K562 treated with DMSO at 1 percent for 4 hours (cell line): ENCODE results near the gene CDC25B. TPM values are rescaled to one million over a fixed set of nuclear protein-coding genes. Genes with fewer than 3 reads are reported as not detected.

ENCODE experiments used
- total RNA-seq: library from RNA; unstranded; fragments of 300-600 nt; gene quantifications from 2 replicates; pipeline ENCODE4 v1.2.3, GENCODE V29; 2022; ENCODE audit not compliant: insufficient read depth

The CDC25B gene
- total RNA-seq = 31.5 and 33.4 TPM in 2 replicates

GRCh38 chr20:3795511-3796468 lies at the start of gene CDC25B:
Gene CDC25B (plus strand): TSS chr20:3796310. CDS start chr20:3796532, 222 bp downstream.

GRCh38 chr20:3767427-3768341 lies 28.4 kb upstream of the CDC25B start, which contains the start of gene ADISSP:
Gene ADISSP (minus strand): TSS chr20:3767753. CDS start chr20:3760100, 7,653 bp downstream.

GRCh38 chr20:3781153-3781910 lies 14.8 kb upstream of the CDC25B start, which contains the start of gene SPEF1:
Gene SPEF1 (minus strand): TSS chr20:3781448. CDS start chr20:3781287, 161 bp downstream.

GRCh38 chr20:3786665-3787323 lies 9.3 kb upstream of the CDC25B start, which contains the start of gene CENPB:
Gene CENPB (minus strand): TSS chr20:3786740. CDS start chr20:3786483, 257 bp downstream.

GRCh38 chr20:3820048-3820900 lies 24.2 kb downstream of the CDC25B start, which contains the start of gene AP5S1:
Gene AP5S1 (plus strand): TSS chr20:3820547. CDS start chr20:3822118, 1,571 bp downstream.

GRCh38 chr20:3846740-3847428 lies 50.8 kb downstream of the CDC25B start, which contains the start of gene MAVS:
Gene MAVS (plus strand): TSS chr20:3846834. CDS start chr20:3854625, 7,791 bp downstream.

Other genes starting within 250 kb of the CDC25B start
- gene GFRA4, start 132.9 kb upstream of the CDC25B start, total RNA-seq = not detected in 2 replicates
- not detected in 2 replicates for gene ADAM33, start 114.3 kb upstream of the CDC25B start, total RNA-seq
- not detected in 2 replicates for gene SIGLEC1, start 83.7 kb upstream of the CDC25B start, total RNA-seq
- 0.57 and 0.81 TPM in 2 replicates for gene HSPA12B, start 63.6 kb upstream of the CDC25B start, total RNA-seq
- 30.9 and 31.8 TPM in 2 replicates for gene ADISSP, start 28.6 kb upstream of the CDC25B start, total RNA-seq
- gene SPEF1, start 14.9 kb upstream of the CDC25B start, total RNA-seq = not detected in 2 replicates
- 32.6 and 39.0 TPM in 2 replicates for gene CENPB, start 9.6 kb upstream of the CDC25B start, total RNA-seq
- gene AP5S1, start 24.2 kb downstream of the CDC25B start, total RNA-seq = 6.4 and 7.9 TPM in 2 replicates
- 10.9 TPM in 2 replicates for gene MAVS, start 50.5 kb downstream of the CDC25B start, total RNA-seq
- 33.3 and 43.9 TPM in 2 replicates for gene PANK2, start 93.1 kb downstream of the CDC25B start, total RNA-seq
- gene RNF24, start 219.2 kb downstream of the CDC25B start, total RNA-seq = 26.3 and 29.7 TPM in 2 replicates